HepG2 (cell line): Measurements from ENCODE around the gene MYO5A. TPM values are rescaled to one million over a fixed set of nuclear protein-coding genes. Genes with fewer than 3 reads are reported as not detected.

Experiments
- ATAC-seq: fragments of 200-7000 bp; cut with Tn5 transposase; 3 replicates; pipeline ENCODE4 v1.9.1; 2020; ENCODE audit warnings: mild to moderate bottlenecking, moderate library complexity
- BruUV-seq: library from RNA; stranded (reverse); fragments of 400-500 nt; replicated peaks from 2 replicates; lab custom pipeline; 2021; lab: Mats Ljungman, UMichigan
- CTCF ChIA-PET: fragments of 300-600 bp; formaldehyde crosslinking; extraction: SDS; loops from one replicate; lab custom pipeline; 2021; ENCODE audit warnings: low total read pairs, inconsistent platforms, low intra/inter-chr PET ratio; lab: Yijun Ruan, JAX
- POLR2A ChIA-PET: fragments of 350-600 bp; sonication (Branson Sonifier 250); formaldehyde crosslinking; loops from one replicate; lab custom pipeline; 2020; ENCODE audit warnings: antibody characterized with exemption, inconsistent platforms; lab: Yijun Ruan, JAX
- DNase-seq: peaks from one replicate; pipeline ENCODE4 v3.0.0-alpha.2; 2015; ENCODE audit warnings: low spot score
- FAIRE-seq: peaks from 3 replicates; lab custom pipeline; 2011; peaks lifted over from hg19 to GRCh38; lab: Jason Lieb, UNC
- H2AFZ ChIP-seq: one replicate; pipeline ENCODE4 v1.6.1; 2011; ENCODE audit warnings: low read length, inconsistent platforms
- H3K27ac ChIP-seq: fragments of 300-600 bp; 3 replicates; pipeline ENCODE4 v1.8.0; 2011; ENCODE audit warnings: mixed run types, mild to moderate bottlenecking, mixed read lengths, low read length, inconsistent platforms; ENCODE audit not compliant: insufficient read depth; ENCODE audit errors: extremely low read length
- H3K27me3 ChIP-seq, 2 experiments: fragments of 200-600 bp in 1 of 2; 2 replicates in 1 of 2; 3 replicates in 1 of 2; pipeline versions ENCODE4 v1.6.0 to v1.8.0; 2011; ENCODE audit warnings: low read length in 2 of 2, mild to moderate bottlenecking in 2 of 2, moderate library complexity in 2 of 2, inconsistent platforms in 1 of 2; ENCODE audit not compliant: insufficient read depth in 2 of 2, control insufficient read depth in 1 of 2
- H3K36me3 ChIP-seq, 2 experiments: fragments of 200-600 bp in 1 of 2; replicated peaks in 1 of 2; 2 replicates in 1 of 2; 3 replicates in 1 of 2; pipeline versions ENCODE4 v1.5.1 to v1.8.0; 2011; ENCODE audit warnings: low read length in 2 of 2, inconsistent platforms in 1 of 2; ENCODE audit not compliant: insufficient read depth in 2 of 2, control insufficient read depth in 1 of 2
- H3K4me1 ChIP-seq: 2 replicates; pipeline ENCODE4 v1.5.1; 2012; ENCODE audit warnings: low read length, inconsistent platforms; ENCODE audit not compliant: insufficient read depth
- H3K4me2 ChIP-seq: 2 replicates; pipeline ENCODE4 v1.6.0; 2011; ENCODE audit warnings: low read depth, low read length, inconsistent platforms
- H3K4me3 ChIP-seq, 3 experiments: fragments of 200-600 bp in 1 of 3; sonication (generic), shearing (Covaris generic) in 1 of 3; replicated peaks in 1 of 3; 2 replicates each; pipeline ENCODE4 v1.5.1; 2011 to 2016; ENCODE audit warnings: low read length in 3 of 3, inconsistent platforms in 2 of 3, low read depth in 2 of 3, mild to moderate bottlenecking in 2 of 3, control low read depth in 1 of 3, mixed read lengths in 1 of 3; ENCODE audit not compliant: insufficient read depth in 1 of 3
- H3K79me2 ChIP-seq: one replicate; pipeline ENCODE4 v1.6.1; 2011; ENCODE audit warnings: low read length, inconsistent platforms; ENCODE audit not compliant: insufficient read depth
- H3K9ac ChIP-seq: 2 replicates; pipeline ENCODE4 v1.6.0; 2011; ENCODE audit warnings: mild to moderate bottlenecking, low read depth, low read length, inconsistent platforms; ENCODE audit not compliant: insufficient read depth
- H3K9me3 ChIP-seq: 2 replicates; pipeline ENCODE4 v1.5.1; 2012; ENCODE audit warnings: mild to moderate bottlenecking, low read length
- H4K20me1 ChIP-seq: 2 replicates; pipeline ENCODE4 v1.6.0; 2011; ENCODE audit warnings: inconsistent platforms, mild to moderate bottlenecking, low read length, moderate library complexity; ENCODE audit not compliant: insufficient read depth
- ETV5 ChIP-seq: IDR thresholded peaks from 2 replicates; pipeline ENCODE4 v1.6.1; 2018; ENCODE audit warnings: missing biosample characterization, missing genetic modification reagents, inconsistent platforms, borderline replicate concordance
- NFRKB ChIP-seq: fragments of 450-650 bp; IDR thresholded peaks from 2 replicates; pipeline ENCODE4 v1.6.1; 2017
- PREB ChIP-seq: sonication (generic); formaldehyde crosslinking; IDR thresholded peaks from 2 replicates; pipeline ENCODE4 v1.4.0; 2020; ENCODE audit warnings: missing genetic modification reagents
- SNAPC2 ChIP-seq: sonication (generic); formaldehyde crosslinking; IDR thresholded peaks from 2 replicates; pipeline ENCODE4 v1.8.1; 2022; ENCODE audit warnings: mild to moderate bottlenecking, missing genetic modification reagents
- STAT6 ChIP-seq: sonication (generic); formaldehyde crosslinking; IDR thresholded peaks from 2 replicates; pipeline ENCODE4 v1.4.0; 2020; ENCODE audit warnings: missing genetic modification reagents, mild to moderate bottlenecking, borderline replicate concordance
- ZBTB34 ChIP-seq: sonication (generic); formaldehyde crosslinking; IDR thresholded peaks from 2 replicates; pipeline ENCODE4 v1.8.0; 2022; ENCODE audit warnings: mild to moderate bottlenecking, missing genetic modification reagents
- ZKSCAN8 ChIP-seq: IDR thresholded peaks from 2 replicates; pipeline ENCODE4 v1.6.1; 2016; ENCODE audit warnings: borderline replicate concordance, missing genetic modification reagents, missing compliant biosample characterization
- ZNF234 ChIP-seq: sonication (generic); formaldehyde crosslinking; conservative IDR thresholded peaks from 2 replicates; pipeline ENCODE4 v1.5.1; 2020; ENCODE audit warnings: mild to moderate bottlenecking, missing genetic modification reagents
- ZNF333 ChIP-seq: sonication (generic); formaldehyde crosslinking; IDR thresholded peaks from 2 replicates; pipeline ENCODE4 v1.4.0; 2020; ENCODE audit warnings: mild to moderate bottlenecking, missing genetic modification reagents, borderline replicate concordance
- ZNF414 ChIP-seq: sonication (generic); formaldehyde crosslinking; IDR thresholded peaks from 2 replicates; pipeline ENCODE4 v1.5.0; 2020; ENCODE audit warnings: missing genetic modification reagents
- WGBS: methylation state at CpG from one replicate; pipeline ENCODE4 v1.1.6; 2017; ENCODE audit warnings: low lambda C conversion rate; 5-methylcytosine and 5-hydroxymethylcytosine counted together
- in situ Hi-C: cut with HindIII; loops from 2 replicates; pipeline ENCODE4 v1.10.0; 2017; ENCODE audit warnings: low pct_unique_long_range_greater_than_20kb; ENCODE audit not compliant: extremely low pct_ligation_motif_present
- intact Hi-C: fragments of 100-400 bp; cut with micrococcal nuclease; formaldehyde crosslinking; loops from one replicate; pipeline ENCODE4 v1.10.0; 2022; ENCODE audit not compliant: unreplicated experiment
- polyA plus RNA-seq, 8 experiments: library from polyadenylated mRNA; depleted of rRNA in 3 of 8; stranded (reverse) in 7 of 8; unstranded in 1 of 8; fragments of >200 nt; fragmentation: Illumina TruSeq in 4 of 8; extraction: Trizol in 4 of 8; gene quantifications; 2 replicates each; pipeline versions ENCODE4 v1.2.1 to v1.2.3, GENCODE V29; 2011 to 2016; ENCODE audit warnings: low read depth in 4 of 8, missing spikeins in 1 of 8, mixed read lengths in 1 of 8; ENCODE audit not compliant: insufficient read depth in 1 of 8
- total RNA-seq, 5 experiments: library from RNA; depleted of rRNA; stranded (reverse); fragments of >200 nt; fragmentation: Illumina TruSeq; extraction: Trizol; gene quantifications; 2 replicates each; pipeline ENCODE4 v1.2.3, GENCODE V29; 2016; ENCODE audit warnings: low read depth in 1 of 5
- TF ChIP-seq, protein P1 (sequence below): sonication (generic); formaldehyde crosslinking; IDR thresholded peaks from 2 replicates; pipeline ENCODE4 v1.8.1; 2023; ENCODE audit warnings: mild to moderate bottlenecking, moderate library complexity, missing genetic modification reagents

Gene MYO5A
- total and polyA plus RNA-seq, 2 of the 13 experiments (the other 11 are each of a cell fraction or from before 2014, with no cell fraction given), result 2.8 to 4.8 TPM

- H3K4me1 ChIP-seq, result peaks cover 7% of the 10 kb centered on the region; the same call in 1 of the 2 replicates
- ChIA-PET CTCF (no interaction called here), POLR2A (no interaction called here)
- ATAC-seq (no peak), FAIRE-seq (no peak), DNase-seq (no peak)
- in situ Hi-C loops, result no loop called here
- no peak overlapping the region for H2AFZ ChIP-seq
- H3K9me3 ChIP-seq, result no peaks in the 10 kb centered on the region
- BruUV-seq, result no TSS peak
- no peaks in the 10 kb centered on the region for H4K20me1 ChIP-seq
- WGBS, result 12% methylated on average over 3 of the region's 3 CpGs
- no peak overlapping the region for H3K9ac ChIP-seq
- no peak for TF ChIP-seq ZBTB34 (CRISPR knock-in tag)
- TF ChIP-seq, all 625 proteins: peak for 0
- intact Hi-C loops, result no loop called here
- Histone ChIP-seq H3K27me3 (no peaks in the 10 kb centered on the region), H3K4me3 (no peak overlapping the region), H3K27ac (no peak overlapping the region), H3K4me2 (no peak overlapping the region), H3K79me2 (no peaks in the 10 kb centered on the region), H3K36me3 (no peaks in the 10 kb centered on the region)
Measured at GRCh38 chr15:52481915-52482314, 46.8 kb downstream of the MYO5A start.

DNA sequence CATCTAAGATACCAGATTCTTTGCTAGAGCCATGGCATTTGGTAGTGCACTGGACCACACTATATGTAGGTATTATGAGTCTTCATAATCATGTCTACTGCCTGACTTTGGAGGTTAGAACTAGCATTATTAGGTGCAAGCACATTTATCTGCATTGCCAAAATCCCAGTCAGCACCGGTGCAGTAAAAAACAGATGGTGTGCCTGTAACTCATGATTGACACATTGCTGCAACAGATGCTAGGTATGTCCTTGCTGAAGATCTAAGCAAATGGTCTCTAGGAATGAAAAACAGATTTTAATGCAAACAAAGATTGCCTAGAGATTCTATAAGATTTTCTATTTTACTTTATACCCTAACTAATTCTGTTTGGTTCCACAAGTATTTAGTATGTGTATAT lies 47.7 kb downstream of the MYO5A start:
- no TSS peak for BruUV-seq
- 73% methylated on average over 1 of the region's 1 CpG for WGBS
- Histone ChIP-seq H3K4me3 (no peak overlapping the region), H3K9ac (no peak overlapping the region), H2AFZ (no peak overlapping the region), H3K79me2 (no peaks in the 10 kb centered on the region), H4K20me1 (no peaks in the 10 kb centered on the region), H3K4me2 (no peak overlapping the region), H3K4me1 (peaks cover 4% of the 10 kb centered on the region; the same call in 1 of the 2 replicates), H3K36me3 (no peaks in the 10 kb centered on the region), H3K27me3 (no peaks in the 10 kb centered on the region), H3K9me3 (no peaks in the 10 kb centered on the region), H3K27ac (no peak overlapping the region)
- ATAC-seq (no peak), FAIRE-seq (no peak), DNase-seq (no peak)
- ChIA-PET POLR2A (no interaction called here), CTCF (no interaction called here)
- intact Hi-C loops (no loop called here), in situ Hi-C loops (no loop called here)
- TF ChIP-seq NFRKB, result no peak
- TF ChIP-seq ETV5 (CRISPR knock-in tag), result no peak
- no peak for TF ChIP-seq ZNF333 (CRISPR knock-in tag)
- no peak for TF ChIP-seq PREB (CRISPR knock-in tag)
- TF ChIP-seq ZNF234 (CRISPR knock-in tag), result no peak
- no peak for TF ChIP-seq SNAPC2 (CRISPR knock-in tag)
- TF ChIP-seq, protein P1, sequence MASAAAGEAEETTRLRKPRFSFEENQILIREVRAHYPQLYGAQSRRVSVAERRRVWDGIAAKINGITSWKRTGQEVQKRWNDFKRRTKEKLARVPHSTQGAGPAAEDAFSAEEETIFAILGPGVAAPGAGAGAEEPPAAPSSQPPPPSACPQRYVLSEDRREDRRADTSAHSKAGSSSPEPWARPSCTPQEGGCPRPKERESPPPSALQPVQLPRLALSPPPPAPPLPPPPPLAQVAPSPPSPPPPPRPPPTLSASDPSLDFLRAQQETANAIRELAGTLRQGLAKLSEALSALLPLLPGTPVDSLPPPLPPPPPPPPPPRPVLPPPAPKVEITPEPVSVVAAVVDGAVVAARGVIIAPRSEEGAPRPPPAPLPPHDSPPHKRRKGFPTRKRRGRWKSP, result no peak
- no peak for TF ChIP-seq STAT6 (CRISPR knock-in tag)
- TF ChIP-seq ZNF414 (CRISPR knock-in tag), result no peak
- no peak for TF ChIP-seq ZKSCAN8 (CRISPR knock-in tag)
